BLaER1 (cell line): Measurements from ENCODE around the gene ANO3.

Source experiments
- H3K27ac ChIP-seq: shearing (Covaris generic); formaldehyde crosslinking; 2 replicates; pipeline ENCODE4 v1.8.1; 2022
- H3K27me3 ChIP-seq: shearing (Covaris generic); formaldehyde crosslinking; 2 replicates; pipeline ENCODE4 v1.8.1; 2022
- H3K36me3 ChIP-seq: shearing (Covaris generic); formaldehyde crosslinking; 2 replicates; pipeline ENCODE4 v1.8.1; 2022
- H3K4me1 ChIP-seq: shearing (Covaris generic); formaldehyde crosslinking; 2 replicates; pipeline ENCODE4 v1.8.1; 2022
- H3K4me2 ChIP-seq: shearing (Covaris generic); formaldehyde crosslinking; 2 replicates; pipeline ENCODE4 v1.8.1; 2022
- H3K4me3 ChIP-seq: shearing (Covaris generic); formaldehyde crosslinking; 2 replicates; pipeline ENCODE4 v1.8.1; 2022
- H3K9ac ChIP-seq: shearing (Covaris generic); formaldehyde crosslinking; 2 replicates; pipeline ENCODE4 v1.8.1; 2022
- H3K9me3 ChIP-seq: shearing (Covaris generic); formaldehyde crosslinking; 2 replicates; pipeline ENCODE4 v1.8.1; 2022
- H4K20me1 ChIP-seq: shearing (Covaris generic); formaldehyde crosslinking; 2 replicates; pipeline ENCODE4 v1.8.1; 2022
- Cebpa-rat ChIP-seq: shearing (Covaris generic); IDR thresholded peaks from 2 replicates; pipeline ENCODE4 v1.8.1; 2022

Gene ANO3

GRCh38 chr11:26348776-26349175, 16.8 kb downstream of the ANO3 start:
- Histone ChIP-seq H3K4me3 (no peak overlapping the region), H3K27me3 (no peaks in the 10 kb centered on the region), H3K27ac (no peak overlapping the region), H3K9me3 (no peaks in the 10 kb centered on the region), H3K4me2 (no peak overlapping the region), H3K36me3 (no peaks in the 10 kb centered on the region), H3K9ac (no peak overlapping the region), H4K20me1 (no peaks in the 10 kb centered on the region), H3K4me1 (peaks cover 10% of the 10 kb centered on the region)
- TF ChIP-seq Cebpa-rat = no peak

- H3K4me2 ChIP-seq = no peak overlapping the region
- H3K4me3 ChIP-seq = no peak overlapping the region
- no peak for TF ChIP-seq Cebpa-rat
- H3K9ac ChIP-seq = no peak overlapping the region
- no peak overlapping the region for H3K27ac ChIP-seq
- H3K36me3 ChIP-seq = no peaks in the 10 kb centered on the region
- H3K4me1 ChIP-seq = peaks cover 12% of the 10 kb centered on the region
- H4K20me1 ChIP-seq = no peaks in the 10 kb centered on the region
- no peaks in the 10 kb centered on the region for H3K9me3 ChIP-seq
- no peaks in the 10 kb centered on the region for H3K27me3 ChIP-seq
Observed at GRCh38 chr11:26350002-26350401, 18.1 kb downstream of the ANO3 start.

GRCh38 chr11:26353010-26353409, 21.1 kb downstream of the ANO3 start:
- H3K4me1 ChIP-seq = peaks cover 12% of the 10 kb centered on the region
- TF ChIP-seq Cebpa-rat = no peak
- no peak overlapping the region for H3K9ac ChIP-seq
- no peak overlapping the region for H3K4me3 ChIP-seq
- no peaks in the 10 kb centered on the region for H3K27me3 ChIP-seq
- H4K20me1 ChIP-seq = no peaks in the 10 kb centered on the region
- no peak overlapping the region for H3K27ac ChIP-seq
- no peaks in the 10 kb centered on the region for H3K36me3 ChIP-seq
- peak overlapping the region; percentile 56 for H3K4me2 ChIP-seq
- no peaks in the 10 kb centered on the region for H3K9me3 ChIP-seq

GRCh38 chr11:26359055-26359454, 27.1 kb downstream of the ANO3 start:
- no peak for TF ChIP-seq Cebpa-rat
- H3K4me3 ChIP-seq = no peak overlapping the region
- no peak overlapping the region for H3K4me2 ChIP-seq
- no peak overlapping the region for H3K9ac ChIP-seq
- H3K27ac ChIP-seq = no peak overlapping the region
- no peaks in the 10 kb centered on the region for H4K20me1 ChIP-seq
- H3K27me3 ChIP-seq = no peaks in the 10 kb centered on the region
- H3K9me3 ChIP-seq = peaks cover 2% of the 10 kb centered on the region
- no peaks in the 10 kb centered on the region for H3K4me1 ChIP-seq
- no peaks in the 10 kb centered on the region for H3K36me3 ChIP-seq

- Histone ChIP-seq H3K27ac (no peak overlapping the region), H3K4me2 (no peak overlapping the region), H4K20me1 (no peaks in the 10 kb centered on the region), H3K36me3 (no peaks in the 10 kb centered on the region), H3K27me3 (no peaks in the 10 kb centered on the region), H3K4me1 (no peaks in the 10 kb centered on the region), H3K9me3 (peaks cover 28% of the 10 kb centered on the region), H3K9ac (no peak overlapping the region), H3K4me3 (no peak overlapping the region)
- no peak for TF ChIP-seq Cebpa-rat
Observed at GRCh38 chr11:26365284-26365683, 33.4 kb downstream of the ANO3 start.

- TF ChIP-seq Cebpa-rat = no peak
- H3K27ac ChIP-seq = no peak overlapping the region
- H3K9ac ChIP-seq = no peak overlapping the region
- no peak overlapping the region for H3K4me2 ChIP-seq
- 0 out of 2 replicates have a peak, but pooled peaks cover 4% of the 10 kb centered on the region for H3K9me3 ChIP-seq
- H3K4me1 ChIP-seq = no peaks in the 10 kb centered on the region
- H3K36me3 ChIP-seq = no peaks in the 10 kb centered on the region
- H3K4me3 ChIP-seq = no peak overlapping the region
- no peaks in the 10 kb centered on the region for H4K20me1 ChIP-seq
- no peaks in the 10 kb centered on the region for H3K27me3 ChIP-seq
Observed at GRCh38 chr11:26377619-26378018, 45.7 kb downstream of the ANO3 start.

GRCh38 chr11:26399336-26399735, 67.4 kb downstream of the ANO3 start:
- Histone ChIP-seq H3K36me3 (no peaks in the 10 kb centered on the region), H3K4me1 (no peaks in the 10 kb centered on the region), H3K4me2 (no peak overlapping the region), H4K20me1 (no peaks in the 10 kb centered on the region), H3K9ac (no peak overlapping the region), H3K9me3 (no peaks in the 10 kb centered on the region), H3K27me3 (no peaks in the 10 kb centered on the region), H3K27ac (no peak overlapping the region), H3K4me3 (no peak overlapping the region)
- TF ChIP-seq Cebpa-rat = no peak

- no peak overlapping the region for H3K9ac ChIP-seq
- H3K36me3 ChIP-seq = no peaks in the 10 kb centered on the region
- H3K4me1 ChIP-seq = no peaks in the 10 kb centered on the region
- TF ChIP-seq Cebpa-rat = no peak
- H3K27ac ChIP-seq = no peak overlapping the region
- H3K4me2 ChIP-seq = no peak overlapping the region
- no peaks in the 10 kb centered on the region for H3K27me3 ChIP-seq
- H4K20me1 ChIP-seq = no peaks in the 10 kb centered on the region
- H3K4me3 ChIP-seq = no peak overlapping the region
- no peaks in the 10 kb centered on the region for H3K9me3 ChIP-seq
Observed at GRCh38 chr11:26410706-26411366, 78.9 kb downstream of the ANO3 start.

GRCh38 chr11:26412955-26413354, 81.0 kb downstream of the ANO3 start:
- no peak overlapping the region for H3K4me3 ChIP-seq
- H3K27me3 ChIP-seq = no peaks in the 10 kb centered on the region
- H3K36me3 ChIP-seq = no peaks in the 10 kb centered on the region
- no peak overlapping the region for H3K9ac ChIP-seq
- H4K20me1 ChIP-seq = no peaks in the 10 kb centered on the region
- no peaks in the 10 kb centered on the region for H3K9me3 ChIP-seq
- TF ChIP-seq Cebpa-rat = no peak
- H3K27ac ChIP-seq = no peak overlapping the region
- no peak overlapping the region for H3K4me2 ChIP-seq
- H3K4me1 ChIP-seq = no peaks in the 10 kb centered on the region

GRCh38 chr11:26418386-26418912, 86.5 kb downstream of the ANO3 start:
- no peak overlapping the region for H3K4me2 ChIP-seq
- no peaks in the 10 kb centered on the region for H3K27me3 ChIP-seq
- no peak overlapping the region for H3K4me3 ChIP-seq
- TF ChIP-seq Cebpa-rat = no peak
- no peak overlapping the region for H3K9ac ChIP-seq
- no peak overlapping the region for H3K27ac ChIP-seq
- no peaks in the 10 kb centered on the region for H3K9me3 ChIP-seq
- no peaks in the 10 kb centered on the region for H3K4me1 ChIP-seq
- H3K36me3 ChIP-seq = no peaks in the 10 kb centered on the region
- H4K20me1 ChIP-seq = no peaks in the 10 kb centered on the region

GRCh38 chr11:26420331-26420730, 88.4 kb downstream of the ANO3 start:
- Histone ChIP-seq H3K27ac (no peak overlapping the region), H3K4me3 (no peak overlapping the region), H3K9me3 (no peaks in the 10 kb centered on the region), H3K27me3 (no peaks in the 10 kb centered on the region), H3K4me2 (no peak overlapping the region), H4K20me1 (no peaks in the 10 kb centered on the region), H3K9ac (no peak overlapping the region), H3K36me3 (no peaks in the 10 kb centered on the region), H3K4me1 (no peaks in the 10 kb centered on the region)
- TF ChIP-seq Cebpa-rat = no peak
